Body of pancreas (tissue), 4 donors: Measurements from ENCODE around the gene ZNF26. TPM values are rescaled to one million over a fixed set of nuclear protein-coding genes. Genes with fewer than 3 reads are reported as not detected.

Source experiments
- ATAC-seq: fragments of 150-250 bp; one replicate; pipeline ENCODE4 v1.9.1; 2016
- DNase-seq, 4 donors: peaks; one replicate each; pipeline ENCODE4 v3.0.0-alpha.2; 2019
- H3K27ac ChIP-seq, 4 donors: fragments of 200-600 bp; sonication (generic); 1 replicate in 3 of 4; 2 replicates in 1 of 4; pipeline versions ENCODE4 v1.5.1 to v1.6.1; 2016 to 2019; ENCODE audit warnings: mild to moderate bottlenecking in 1 of 4, mixed read lengths in 1 of 4, moderate library complexity in 1 of 4
- H3K27me3 ChIP-seq, 2 donors: fragments of 200-600 bp; sonication (generic); one replicate each; pipeline ENCODE4 v1.6.0; 2016; ENCODE audit warnings: mild to moderate bottlenecking in 1 of 2
- H3K36me3 ChIP-seq, 2 donors: fragments of 200-600 bp; sonication (generic); replicated peaks in 1 of 2; 2 replicates each; pipeline ENCODE4 v1.5.1; 2016; ENCODE audit warnings: low read depth in 2 of 2; ENCODE audit not compliant: insufficient read depth in 1 of 2
- H3K4me1 ChIP-seq: fragments of 200-600 bp; sonication (generic); one replicate; pipeline ENCODE4 v1.6.0; 2016
- H3K4me3 ChIP-seq, 2 donors: fragments of 200-600 bp; sonication (generic); 1 replicate in 1 of 2; 2 replicates in 1 of 2; pipeline ENCODE4 v1.5.1; 2016 to 2019
- H3K9me3 ChIP-seq, 3 donors: fragments of 200-600 bp; sonication (generic); 1 replicate in 2 of 3; 2 replicates in 1 of 3; pipeline ENCODE4 v1.5.1; 2016
- POLR2A ChIP-seq, 3 donors: fragments of 450-650 bp; IDR thresholded peaks; one replicate each; pipeline ENCODE4 v1.6.1; 2016; ENCODE audit warnings: antibody characterized with exemption in 3 of 3, mild to moderate bottlenecking in 2 of 3
- WGBS, 2 donors: methylation state at CpG; one replicate each; pipeline ENCODE4 v1.1.5; 2017; 5-methylcytosine and 5-hydroxymethylcytosine counted together
- intact Hi-C: fragments of 100-400 bp; cut with DNase I; formaldehyde crosslinking; loops from one replicate; pipeline ENCODE4 v1.15.1; 2023
- total RNA-seq, 2 donors: library from RNA; depleted of rRNA; stranded (reverse); fragments of >200 nt; gene quantifications; one replicate each; pipeline ENCODE4 v1.1.0, GENCODE V29; 2016
- TF ChIP-seq, protein P1 (sequence below), 7 experiments: fragments of 450-650 bp in 4 of 7; fragments of 200-600 bp in 3 of 7; sonication (generic) in 3 of 7; IDR thresholded peaks; one replicate each; pipeline ENCODE4 v1.5.1; 2016 to 2019; ENCODE audit warnings: antibody characterized with exemption in 7 of 7

The ZNF26 gene
- total RNA-seq, 2 donors from 2014 or later = 7.5 to 8.6 TPM

- peak overlapping the region; percentile 65 to 89 (median 78) for H3K27ac ChIP-seq
- no peaks in the 10 kb centered on the region for H3K36me3 ChIP-seq
- no peaks in the 10 kb centered on the region for H3K9me3 ChIP-seq
- no peaks in the 10 kb centered on the region for H3K27me3 ChIP-seq
- peaks cover 18% of the 10 kb centered on the region for H3K4me1 ChIP-seq
- ATAC-seq (no peak), DNase-seq (no peak)
- WGBS, 2 donors = 4% methylated on average over 6 to 11 of the region's 11 CpGs
- H3K4me3 ChIP-seq = peak overlapping the region; percentile 42 to 94
- intact Hi-C loops = no loop called here
- no peak for TF ChIP-seq POLR2A (IDR thresholded peaks at IDR 0.05)
- TF ChIP-seq, protein P1, sequence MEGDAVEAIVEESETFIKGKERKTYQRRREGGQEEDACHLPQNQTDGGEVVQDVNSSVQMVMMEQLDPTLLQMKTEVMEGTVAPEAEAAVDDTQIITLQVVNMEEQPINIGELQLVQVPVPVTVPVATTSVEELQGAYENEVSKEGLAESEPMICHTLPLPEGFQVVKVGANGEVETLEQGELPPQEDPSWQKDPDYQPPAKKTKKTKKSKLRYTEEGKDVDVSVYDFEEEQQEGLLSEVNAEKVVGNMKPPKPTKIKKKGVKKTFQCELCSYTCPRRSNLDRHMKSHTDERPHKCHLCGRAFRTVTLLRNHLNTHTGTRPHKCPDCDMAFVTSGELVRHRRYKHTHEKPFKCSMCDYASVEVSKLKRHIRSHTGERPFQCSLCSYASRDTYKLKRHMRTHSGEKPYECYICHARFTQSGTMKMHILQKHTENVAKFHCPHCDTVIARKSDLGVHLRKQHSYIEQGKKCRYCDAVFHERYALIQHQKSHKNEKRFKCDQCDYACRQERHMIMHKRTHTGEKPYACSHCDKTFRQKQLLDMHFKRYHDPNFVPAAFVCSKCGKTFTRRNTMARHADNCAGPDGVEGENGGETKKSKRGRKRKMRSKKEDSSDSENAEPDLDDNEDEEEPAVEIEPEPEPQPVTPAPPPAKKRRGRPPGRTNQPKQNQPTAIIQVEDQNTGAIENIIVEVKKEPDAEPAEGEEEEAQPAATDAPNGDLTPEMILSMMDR (IDR thresholded peaks at IDR 0.05) = no peak
These were observed 688 bp downstream of the ZNF26 start for GRCh38 chr12:132986885-132987225.

DNA sequence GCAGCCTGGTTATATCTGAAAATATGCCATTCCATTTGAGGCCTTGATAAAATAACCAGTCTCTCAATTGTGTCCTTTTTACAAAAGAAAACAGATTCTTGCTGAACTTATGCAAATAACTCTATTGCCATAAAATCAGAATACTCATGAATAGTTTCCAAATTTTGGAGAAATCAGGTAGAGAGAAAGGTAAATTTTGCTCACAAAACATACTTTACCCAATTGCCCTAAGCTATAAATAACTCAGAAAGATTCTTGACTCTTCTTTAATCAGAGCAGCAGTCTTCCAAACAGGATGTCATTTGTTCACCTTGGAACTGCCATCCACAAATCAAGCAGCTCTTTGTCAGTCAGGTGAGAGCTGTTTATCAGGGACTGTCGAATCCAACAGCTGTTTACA is 12.6 kb downstream of the ZNF26 start:
- ATAC-seq (no peak), DNase-seq (no peak)
- Histone ChIP-seq H3K9me3 (peaks cover 0 to 84% (median 0%) of the 10 kb centered on the region in 3 donors), H3K27me3 (no peaks in the 10 kb centered on the region), H3K4me1 (no peaks in the 10 kb centered on the region), H3K27ac (no peak overlapping the region), H3K36me3 (no peaks in the 10 kb centered on the region), H3K4me3 (no peak overlapping the region)
- intact Hi-C loops = no loop called here
- no peak for TF ChIP-seq POLR2A (IDR thresholded peaks at IDR 0.05)
- TF ChIP-seq, protein P1 (IDR thresholded peaks at IDR 0.05) = no peak
- 0 to 30% methylated on average over 1 of the region's 1 CpG for WGBS, 2 donors

- intact Hi-C loops = no loop called here
- no peak overlapping the region for H3K4me3 ChIP-seq
- H3K4me1 ChIP-seq = no peaks in the 10 kb centered on the region
- DNase-seq (no peak), ATAC-seq (no peak)
- peaks cover 0 to 88% (median 7%) of the 10 kb centered on the region in 3 donors for H3K9me3 ChIP-seq
- WGBS, 2 donors = 96 to 97% methylated on average over 6 of the region's 6 CpGs
- H3K27me3 ChIP-seq = no peaks in the 10 kb centered on the region
- no peak overlapping the region for H3K27ac ChIP-seq
- TF ChIP-seq, protein P1 (IDR thresholded peaks at IDR 0.05) = no peak
- TF ChIP-seq POLR2A (IDR thresholded peaks at IDR 0.05) = no peak
- H3K36me3 ChIP-seq = peaks cover 44 to 47% of the 10 kb centered on the region in 2 donors
These were observed 24.6 kb downstream of the ZNF26 start for GRCh38 chr12:133010657-133011297.

- H3K27me3 ChIP-seq = no peaks in the 10 kb centered on the region
- no peaks in the 10 kb centered on the region for H3K36me3 ChIP-seq
- no peak overlapping the region for H3K4me3 ChIP-seq
- 72 to 92% methylated on average over 2 of the region's 2 CpGs for WGBS, 2 donors
- H3K9me3 ChIP-seq = peaks cover 0 to 27% (median 0%) of the 10 kb centered on the region in 3 donors
- TF ChIP-seq, protein P1 (IDR thresholded peaks at IDR 0.05) = no peak
- no peak for TF ChIP-seq POLR2A (IDR thresholded peaks at IDR 0.05)
- no peaks in the 10 kb centered on the region for H3K4me1 ChIP-seq
- no peak for DNase-seq
- intact Hi-C loops = no loop called here
- H3K27ac ChIP-seq = no peak overlapping the region
- ATAC-seq = no peak
These were observed 37.4 kb downstream of the ZNF26 start for GRCh38 chr12:133023566-133023965.

GRCh38 chr12:133026996-133027395 is 40.8 kb downstream of the ZNF26 start:
- Histone ChIP-seq H3K9me3 (peaks cover 0 to 25% (median 0%) of the 10 kb centered on the region in 3 donors), H3K4me3 (no peak overlapping the region), H3K27ac (no peak overlapping the region), H3K27me3 (no peaks in the 10 kb centered on the region), H3K4me1 (no peaks in the 10 kb centered on the region), H3K36me3 (no peaks in the 10 kb centered on the region)
- DNase-seq = no peak
- intact Hi-C loops = no loop called here
- no peak for ATAC-seq
- 84 to 86% methylated on average over 7 of the region's 7 CpGs for WGBS, 2 donors
- TF ChIP-seq, protein P1 (IDR thresholded peaks at IDR 0.05) = no peak
- TF ChIP-seq POLR2A (IDR thresholded peaks at IDR 0.05) = no peak
